ENCODE results near the gene GPATCH1.

DNA sequence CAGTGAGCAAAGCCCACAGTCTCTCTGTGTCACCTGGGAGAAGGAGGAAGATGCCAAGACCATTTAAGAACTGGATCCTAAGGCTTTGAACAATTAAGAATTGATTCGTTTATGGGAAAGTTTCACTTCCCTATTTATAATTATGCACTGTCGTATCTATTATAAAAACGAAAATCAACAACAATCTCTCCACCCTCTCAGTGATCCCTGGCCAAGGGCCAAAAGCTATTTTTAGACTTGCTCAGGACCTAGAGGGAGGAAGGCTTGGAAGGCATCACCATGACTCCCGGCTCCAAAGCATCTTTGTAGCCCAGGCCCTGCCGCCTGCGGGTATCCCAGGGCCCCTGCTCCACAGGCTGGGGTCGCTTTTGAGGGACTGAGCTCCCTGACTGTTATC, 17.6 kb upstream of the GPATCH1 start:
- TF ChIP-seq, protein P1, sequence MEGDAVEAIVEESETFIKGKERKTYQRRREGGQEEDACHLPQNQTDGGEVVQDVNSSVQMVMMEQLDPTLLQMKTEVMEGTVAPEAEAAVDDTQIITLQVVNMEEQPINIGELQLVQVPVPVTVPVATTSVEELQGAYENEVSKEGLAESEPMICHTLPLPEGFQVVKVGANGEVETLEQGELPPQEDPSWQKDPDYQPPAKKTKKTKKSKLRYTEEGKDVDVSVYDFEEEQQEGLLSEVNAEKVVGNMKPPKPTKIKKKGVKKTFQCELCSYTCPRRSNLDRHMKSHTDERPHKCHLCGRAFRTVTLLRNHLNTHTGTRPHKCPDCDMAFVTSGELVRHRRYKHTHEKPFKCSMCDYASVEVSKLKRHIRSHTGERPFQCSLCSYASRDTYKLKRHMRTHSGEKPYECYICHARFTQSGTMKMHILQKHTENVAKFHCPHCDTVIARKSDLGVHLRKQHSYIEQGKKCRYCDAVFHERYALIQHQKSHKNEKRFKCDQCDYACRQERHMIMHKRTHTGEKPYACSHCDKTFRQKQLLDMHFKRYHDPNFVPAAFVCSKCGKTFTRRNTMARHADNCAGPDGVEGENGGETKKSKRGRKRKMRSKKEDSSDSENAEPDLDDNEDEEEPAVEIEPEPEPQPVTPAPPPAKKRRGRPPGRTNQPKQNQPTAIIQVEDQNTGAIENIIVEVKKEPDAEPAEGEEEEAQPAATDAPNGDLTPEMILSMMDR (IDR thresholded peaks at IDR 0.05; ENCODE audit: low read length), result no peak
- no peak for TF ChIP-seq EZH2 (IDR thresholded peaks at IDR 0.05; ENCODE audit: borderline replicate concordance, low read length)
